Mesothelial cell of epicardium (in vitro differentiated cells): Measurements from ENCODE around the gene CILP. TPM values are rescaled to one million over a fixed set of nuclear protein-coding genes. Genes with fewer than 3 reads are reported as not detected.

Experiments used
- DNase-seq, 2 experiments: peaks; one replicate each; pipeline ENCODE4 v3.0.0; 2021; ENCODE audit warnings: low spot score in 2 of 2; ENCODE audit not compliant: unreplicated experiment in 2 of 2
- H3K27ac Mint-ChIP-seq: 2 replicates; pipeline ENCODE4 v1.8.0; 2021; ENCODE audit warnings: mixed read lengths
- H3K27me3 Mint-ChIP-seq: 2 replicates; pipeline ENCODE4 v1.8.0; 2021; ENCODE audit warnings: low read depth, mixed read lengths
- H3K36me3 Mint-ChIP-seq: 2 replicates; pipeline ENCODE4 v1.8.0; 2021; ENCODE audit warnings: mixed read lengths
- H3K4me1 Mint-ChIP-seq: 2 replicates; pipeline ENCODE4 v1.8.0; 2021; ENCODE audit warnings: mixed read lengths
- H3K4me3 Mint-ChIP-seq: 2 replicates; pipeline ENCODE4 v1.8.0; 2021; ENCODE audit warnings: mild to moderate bottlenecking, moderate library complexity, mixed read lengths
- H3K9me3 Mint-ChIP-seq: 2 replicates; pipeline ENCODE4 v1.8.0; 2021; ENCODE audit warnings: mixed read lengths
- CTCF ChIP-seq: fragments of 200-600 bp; sonication (generic); IDR thresholded peaks from one replicate; pipeline ENCODE4 v1.5.0; 2021; ENCODE audit warnings: antibody characterized with exemption; ENCODE audit not compliant: unreplicated experiment
- total RNA-seq: library from RNA; stranded (reverse); gene quantifications from 3 replicates; pipeline ENCODE4 v1.2.1, GENCODE V29; 2021

The CILP gene
- total RNA-seq, 1 donor from 2014 or later: 1.3 TPM

DNA sequence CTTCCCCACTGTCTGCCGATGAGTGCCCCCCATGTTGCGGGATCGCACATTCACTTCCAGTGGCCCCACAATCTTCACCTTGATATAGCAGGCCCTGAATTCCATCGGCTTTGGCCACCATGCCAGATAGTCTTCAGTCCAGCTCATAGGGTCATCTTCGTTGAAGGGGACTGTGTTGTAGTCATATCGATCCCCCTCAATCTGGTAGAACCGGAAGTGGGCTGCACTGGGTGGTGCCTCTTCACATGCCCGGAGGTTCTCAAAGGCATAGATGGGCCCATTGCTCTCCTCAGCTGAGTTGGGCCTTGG lies 14.0 kb downstream of the CILP start:
- no peak for TF ChIP-seq CTCF
- H3K4me3 Mint-ChIP-seq: no peak overlapping the region
- H3K36me3 Mint-ChIP-seq: no peaks in the 10 kb centered on the region
- no peak for DNase-seq
- H3K9me3 Mint-ChIP-seq: no peaks in the 10 kb centered on the region
- peaks cover 6% of the 10 kb centered on the region for H3K4me1 Mint-ChIP-seq
- no peak overlapping the region for H3K27ac Mint-ChIP-seq
- H3K27me3 Mint-ChIP-seq: no peaks in the 10 kb centered on the region

DNA sequence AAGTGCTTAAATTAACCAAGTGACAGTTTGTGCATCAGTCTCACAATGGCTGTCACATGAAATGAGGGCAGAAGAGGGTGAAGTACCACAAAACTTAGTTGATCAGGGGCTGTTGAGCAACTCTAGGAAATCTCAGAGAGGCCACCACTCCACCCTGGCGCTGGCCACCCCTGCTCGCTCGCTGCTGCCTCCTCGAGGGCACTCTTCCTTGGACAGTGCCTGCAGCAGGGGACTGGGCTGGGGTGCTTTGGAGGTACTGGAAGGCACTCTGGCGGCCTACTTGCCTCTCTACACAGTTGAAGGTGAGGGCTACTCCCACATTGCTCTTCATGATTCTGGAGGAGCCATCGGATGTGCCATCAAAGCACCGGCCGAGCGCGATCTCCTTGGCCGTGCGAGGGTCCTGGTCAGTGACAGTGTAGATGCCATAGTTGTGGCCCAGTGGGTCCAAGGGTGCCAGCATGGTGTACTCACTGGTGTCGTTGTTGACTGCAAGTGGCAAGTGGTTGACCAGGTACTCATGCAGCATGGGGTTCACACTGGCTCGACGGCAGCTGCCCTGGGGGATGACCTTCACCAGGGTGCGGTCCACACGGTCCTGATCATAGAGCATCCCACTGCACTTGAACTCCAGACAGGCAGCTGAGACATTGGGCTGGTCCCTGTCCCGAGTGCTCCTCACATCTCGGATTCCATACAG lies 14.5 kb downstream of the CILP start:
- Mint-ChIP-seq H3K4me1 (peaks cover 6% of the 10 kb centered on the region), H3K27me3 (no peaks in the 10 kb centered on the region), H3K9me3 (no peaks in the 10 kb centered on the region), H3K27ac (no peak overlapping the region), H3K36me3 (no peaks in the 10 kb centered on the region), H3K4me3 (no peak overlapping the region)
- no peak for TF ChIP-seq CTCF
- no peak for DNase-seq

DNA sequence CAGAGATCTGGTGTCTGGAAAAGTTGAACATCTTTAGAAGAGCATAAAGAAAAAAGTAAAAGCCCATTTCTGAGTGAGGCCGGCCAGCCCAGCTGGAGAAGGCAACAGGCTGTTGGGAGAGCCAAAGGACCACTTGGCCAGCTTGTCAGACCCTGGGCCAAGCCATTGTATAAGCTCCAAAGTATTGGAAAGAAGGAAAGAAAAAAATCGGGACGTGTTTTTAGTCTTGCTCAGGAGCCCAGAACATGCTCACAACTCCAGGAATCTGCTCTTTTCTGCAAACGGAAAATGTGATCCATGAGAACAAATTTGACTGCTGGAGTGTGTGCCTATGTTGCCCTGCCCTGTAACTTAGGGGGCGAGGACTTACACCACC lies 15.7 kb downstream of the CILP start:
- no peak overlapping the region for H3K27ac Mint-ChIP-seq
- H3K4me3 Mint-ChIP-seq: no peak overlapping the region
- no peaks in the 10 kb centered on the region for H3K9me3 Mint-ChIP-seq
- DNase-seq: no peak
- no peaks in the 10 kb centered on the region for H3K36me3 Mint-ChIP-seq
- H3K27me3 Mint-ChIP-seq: no peaks in the 10 kb centered on the region
- no peak for TF ChIP-seq CTCF
- H3K4me1 Mint-ChIP-seq: peaks cover 6% of the 10 kb centered on the region

DNA sequence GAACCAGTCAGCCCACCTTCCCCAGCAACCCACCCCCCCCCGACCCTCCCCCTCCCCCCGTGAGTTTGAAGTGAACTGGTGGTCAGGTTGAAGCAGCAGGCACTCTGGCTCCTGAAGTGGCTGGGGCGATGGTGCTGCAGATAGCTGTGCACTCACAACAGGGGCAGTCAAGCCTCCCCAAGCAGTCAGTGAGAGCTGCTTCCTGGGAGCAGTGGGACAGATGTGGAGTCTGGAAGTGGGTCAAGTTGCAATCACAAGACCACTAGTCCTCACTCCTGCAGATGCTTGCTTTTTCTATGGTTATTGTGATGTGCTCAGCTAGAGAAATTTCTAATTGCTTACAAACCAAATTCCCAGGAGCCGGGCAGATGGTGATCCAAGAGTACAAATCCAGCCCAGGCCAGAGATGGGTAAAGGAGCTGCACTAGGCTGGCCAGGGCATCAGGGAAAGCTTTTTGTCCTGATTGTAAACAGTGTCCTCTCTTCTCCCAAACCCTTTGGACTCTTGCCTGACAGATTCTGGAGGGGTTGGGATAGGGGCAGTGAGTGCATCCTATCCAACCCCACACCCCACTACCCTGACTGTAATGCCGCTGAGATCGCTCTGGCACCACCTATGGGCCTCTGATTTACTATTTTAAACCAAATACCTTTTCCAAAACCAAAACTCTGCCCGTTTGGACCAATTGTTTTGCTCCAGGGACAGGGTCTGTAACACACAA lies 16.3 kb downstream of the CILP start:
- H3K36me3 Mint-ChIP-seq: no peaks in the 10 kb centered on the region
- H3K27me3 Mint-ChIP-seq: no peaks in the 10 kb centered on the region

DNA sequence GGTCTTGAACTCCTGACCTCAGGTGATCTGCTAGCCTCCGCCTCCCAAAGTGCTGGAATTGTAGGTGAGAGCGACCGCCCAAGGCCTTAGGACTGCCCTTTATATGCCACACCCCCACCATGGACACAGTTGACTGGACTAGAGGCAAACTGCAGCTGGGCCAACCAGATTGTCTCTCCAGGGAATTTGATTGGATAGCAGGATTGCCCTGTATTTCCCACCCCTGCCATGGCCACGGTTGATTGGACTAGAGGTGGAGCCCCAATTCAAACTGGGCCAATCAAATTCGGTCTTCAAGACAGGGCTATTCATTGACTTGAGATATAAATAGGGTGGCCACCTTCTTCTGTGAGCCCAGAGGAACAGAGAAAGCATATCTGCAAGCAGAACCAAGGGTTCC lies 19.3 kb downstream of the CILP start:
- Mint-ChIP-seq H3K27ac (no peak overlapping the region), H3K27me3 (no peaks in the 10 kb centered on the region), H3K4me3 (no peak overlapping the region), H3K9me3 (no peaks in the 10 kb centered on the region), H3K4me1 (peaks cover 6% of the 10 kb centered on the region), H3K36me3 (no peaks in the 10 kb centered on the region)
- TF ChIP-seq CTCF: no peak
- no peak for DNase-seq

More for the DNA sequence above, 16.3 kb downstream of the CILP start:
- Mint-ChIP-seq H3K9me3 (no peaks in the 10 kb centered on the region), H3K4me3 (no peak overlapping the region), H3K4me1 (peaks cover 6% of the 10 kb centered on the region), H3K27ac (no peak overlapping the region)
- TF ChIP-seq CTCF: no peak
- DNase-seq: no peak
